ENCODE results near the gene SLC13A4.

SLC13A4 gene

GRCh38 chr7:135733603-135734342, 5.8 kb upstream of the SLC13A4 start:
- Histone ChIP-seq H3K4me1 (ENCODE audit: insufficient read depth, poor library complexity, severe bottlenecking) (no peaks in the 10 kb centered on the region), H3K9me3 (ENCODE audit: severe bottlenecking) (no peaks in the 10 kb centered on the region), H3K4me3 (ENCODE audit: severe bottlenecking) (no peak overlapping the region), H3K27me3 (ENCODE audit: insufficient read depth, poor library complexity, severe bottlenecking) (no peaks in the 10 kb centered on the region), H3K27ac (ENCODE audit: poor library complexity, severe bottlenecking) (no peak overlapping the region), H3K36me3 (ENCODE audit: low read depth) (no peaks in the 10 kb centered on the region)
- DNase-seq (ENCODE audit: low spot score), result no peak
- TF ChIP-seq CTCF (IDR thresholded peaks at IDR 0.05; ENCODE audit: poor library complexity, severe bottlenecking), result no peak
- no peak for ATAC-seq (ENCODE audit: low read depth)

DNA sequence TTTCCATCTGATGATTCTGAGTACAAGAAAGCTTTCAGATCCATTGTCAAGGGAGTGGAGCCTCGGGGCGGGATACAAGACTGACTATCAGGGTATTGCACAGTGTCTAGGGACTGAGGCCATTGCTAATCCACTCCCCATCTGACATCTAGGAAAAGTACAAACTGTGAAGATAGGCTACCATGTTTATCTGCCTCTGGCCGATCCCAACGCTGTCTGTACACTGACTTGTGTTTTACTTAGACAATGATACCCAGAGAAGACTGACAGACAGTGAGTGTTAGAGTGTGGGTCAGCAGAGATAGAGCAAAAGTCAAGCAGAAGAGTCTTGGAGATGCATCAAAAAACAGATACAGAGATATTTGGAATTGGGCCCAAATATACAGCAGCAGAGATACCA, 3.1 kb upstream of the SLC13A4 start:
- ATAC-seq (ENCODE audit: low read depth) (no peak), DNase-seq (ENCODE audit: low spot score) (no peak)
- no peaks in the 10 kb centered on the region for H3K4me1 ChIP-seq (ENCODE audit: insufficient read depth, poor library complexity, severe bottlenecking)
- H3K9me3 ChIP-seq (ENCODE audit: severe bottlenecking), result no peaks in the 10 kb centered on the region
- H3K4me3 ChIP-seq (ENCODE audit: severe bottlenecking), result no peak overlapping the region
- H3K27ac ChIP-seq (ENCODE audit: poor library complexity, severe bottlenecking), result no peak overlapping the region
- no peak for TF ChIP-seq CTCF (IDR thresholded peaks at IDR 0.05; ENCODE audit: poor library complexity, severe bottlenecking)
- H3K36me3 ChIP-seq (ENCODE audit: low read depth), result no peaks in the 10 kb centered on the region
- H3K27me3 ChIP-seq (ENCODE audit: insufficient read depth, poor library complexity, severe bottlenecking), result no peaks in the 10 kb centered on the region

- Histone ChIP-seq H3K4me3 (ENCODE audit: severe bottlenecking) (no peak overlapping the region), H3K36me3 (ENCODE audit: low read depth) (no peaks in the 10 kb centered on the region), H3K9me3 (ENCODE audit: severe bottlenecking) (no peaks in the 10 kb centered on the region), H3K27me3 (ENCODE audit: insufficient read depth, poor library complexity, severe bottlenecking) (no peaks in the 10 kb centered on the region), H3K27ac (ENCODE audit: poor library complexity, severe bottlenecking) (no peak overlapping the region), H3K4me1 (ENCODE audit: insufficient read depth, poor library complexity, severe bottlenecking) (no peaks in the 10 kb centered on the region)
- DNase-seq (ENCODE audit: low spot score) (no peak), ATAC-seq (ENCODE audit: low read depth) (no peak)
- TF ChIP-seq CTCF (IDR thresholded peaks at IDR 0.05; ENCODE audit: poor library complexity, severe bottlenecking), result no peak
Measured at GRCh38 chr7:135729230-135729629, 1.2 kb upstream of the SLC13A4 start.

DNA sequence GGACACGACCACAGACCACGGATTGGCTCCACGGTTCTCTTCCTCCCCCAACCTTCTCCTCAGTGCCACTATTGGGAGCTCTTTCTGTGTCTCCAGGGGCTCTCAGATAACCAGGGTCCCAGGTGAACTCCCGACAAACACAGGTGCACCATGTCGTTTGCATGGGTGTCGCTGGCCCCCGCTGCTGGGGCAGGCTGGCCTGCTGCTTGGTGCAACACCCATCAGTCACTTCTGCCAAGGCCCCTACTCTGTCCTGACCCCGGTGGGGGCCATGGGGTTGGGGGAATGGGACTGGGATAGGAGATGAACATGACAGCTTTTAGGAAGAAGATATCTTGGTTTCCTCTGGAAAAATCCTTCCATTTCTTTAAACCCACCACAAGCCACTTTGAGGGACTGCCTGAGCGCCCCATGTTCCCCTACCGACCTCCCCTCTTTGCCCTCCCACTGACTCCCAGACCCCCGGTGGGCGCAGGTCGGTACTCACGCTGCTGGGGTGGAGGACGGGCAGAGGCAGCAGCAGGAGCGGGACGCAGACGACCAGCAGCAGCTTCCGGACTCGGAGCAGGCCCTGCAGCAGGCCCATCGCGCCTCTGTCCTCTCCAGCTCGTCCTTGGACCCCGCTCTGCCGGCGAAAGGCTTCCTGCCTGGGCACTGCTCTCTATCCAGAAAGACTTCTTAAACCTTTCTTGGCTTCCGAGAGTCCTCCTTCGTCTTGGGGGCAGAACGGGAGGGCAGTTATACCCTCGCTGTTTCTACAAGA, 894 bp downstream of the SLC13A4 start:
- Histone ChIP-seq H3K9me3 (ENCODE audit: severe bottlenecking) (no peaks in the 10 kb centered on the region), H3K27ac (ENCODE audit: poor library complexity, severe bottlenecking) (no peak overlapping the region), H3K36me3 (ENCODE audit: low read depth) (no peaks in the 10 kb centered on the region), H3K4me3 (ENCODE audit: severe bottlenecking) (no peak overlapping the region), H3K27me3 (ENCODE audit: insufficient read depth, poor library complexity, severe bottlenecking) (no peaks in the 10 kb centered on the region), H3K4me1 (ENCODE audit: insufficient read depth, poor library complexity, severe bottlenecking) (no peaks in the 10 kb centered on the region)
- TF ChIP-seq CTCF (IDR thresholded peaks at IDR 0.05; ENCODE audit: poor library complexity, severe bottlenecking), result no peak
- DNase-seq (ENCODE audit: low spot score), result no peak
- ATAC-seq (ENCODE audit: low read depth), result no peak

All from RWPE2 (cell line).